Measurements from ENCODE around the gene GRIP1. TPM values are rescaled to one million over a fixed set of nuclear protein-coding genes. Genes with fewer than 3 reads are reported as not detected.

Gene GRIP1
- total RNA-seq, 2 experiments from 2014 or later, result 0.53 to 0.95 TPM

GRCh38 chr12:66371982-66372381 is 306.9 kb downstream of the GRIP1 start:
- no peaks in the 10 kb centered on the region for H3K9me3 Mint-ChIP-seq
- no peak overlapping the region for H3K27ac Mint-ChIP-seq
- no peak for DNase-seq
- no peaks in the 10 kb centered on the region for H3K4me1 Mint-ChIP-seq (ENCODE audit: low read depth)
- intact Hi-C loops (cut with micrococcal nuclease), result no loop called here
- CTCF ChIA-PET, result no interaction called here
- peaks cover 7% of the 10 kb centered on the region for H3K36me3 Mint-ChIP-seq
- POLR2A ChIA-PET, result no interaction called here
- no peaks in the 10 kb centered on the region for H3K27me3 Mint-ChIP-seq
- no peak overlapping the region for H3K4me3 Mint-ChIP-seq

DNA sequence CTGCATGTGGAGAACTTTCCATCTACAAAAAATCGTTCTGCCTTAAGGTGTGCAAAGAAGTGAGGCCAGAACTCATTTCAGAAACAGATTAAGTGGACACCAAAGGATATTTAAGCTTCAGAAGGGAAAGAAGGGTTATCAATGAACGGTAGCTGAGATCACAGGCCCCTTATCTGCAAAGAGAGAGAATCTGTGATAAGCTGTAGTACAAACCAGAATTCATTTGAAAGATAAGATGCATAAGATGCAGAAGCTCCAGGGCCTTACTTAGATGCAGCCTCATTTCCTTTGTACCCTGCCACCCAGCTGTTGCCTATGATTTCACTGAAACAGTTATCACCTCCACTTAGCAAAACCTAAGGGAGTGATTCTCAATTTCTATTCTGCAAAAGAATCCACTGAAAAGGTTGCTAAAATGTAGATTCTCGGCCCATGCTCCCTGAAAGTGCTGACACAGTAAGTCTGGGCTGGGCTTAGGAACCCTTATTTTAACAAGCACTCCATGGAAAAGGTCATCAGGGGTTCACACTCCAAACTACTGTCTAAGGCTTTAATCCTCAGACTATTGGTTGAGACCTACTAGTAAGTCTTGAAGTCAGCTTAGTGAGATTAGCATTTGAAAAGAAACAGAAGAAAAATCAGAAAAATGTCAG is 311.7 kb downstream of the GRIP1 start:
- ChIA-PET POLR2A (no interaction called here), CTCF (no interaction called here)
- no peak overlapping the region for H3K4me3 Mint-ChIP-seq
- H3K36me3 Mint-ChIP-seq, result peaks cover 4% of the 10 kb centered on the region
- H3K27me3 Mint-ChIP-seq, result no peaks in the 10 kb centered on the region
- no peak for DNase-seq
- intact Hi-C loops (cut with micrococcal nuclease), result no loop called here
- no peaks in the 10 kb centered on the region for H3K9me3 Mint-ChIP-seq
- no peaks in the 10 kb centered on the region for H3K4me1 Mint-ChIP-seq (ENCODE audit: low read depth)
- no peak overlapping the region for H3K27ac Mint-ChIP-seq

DNA sequence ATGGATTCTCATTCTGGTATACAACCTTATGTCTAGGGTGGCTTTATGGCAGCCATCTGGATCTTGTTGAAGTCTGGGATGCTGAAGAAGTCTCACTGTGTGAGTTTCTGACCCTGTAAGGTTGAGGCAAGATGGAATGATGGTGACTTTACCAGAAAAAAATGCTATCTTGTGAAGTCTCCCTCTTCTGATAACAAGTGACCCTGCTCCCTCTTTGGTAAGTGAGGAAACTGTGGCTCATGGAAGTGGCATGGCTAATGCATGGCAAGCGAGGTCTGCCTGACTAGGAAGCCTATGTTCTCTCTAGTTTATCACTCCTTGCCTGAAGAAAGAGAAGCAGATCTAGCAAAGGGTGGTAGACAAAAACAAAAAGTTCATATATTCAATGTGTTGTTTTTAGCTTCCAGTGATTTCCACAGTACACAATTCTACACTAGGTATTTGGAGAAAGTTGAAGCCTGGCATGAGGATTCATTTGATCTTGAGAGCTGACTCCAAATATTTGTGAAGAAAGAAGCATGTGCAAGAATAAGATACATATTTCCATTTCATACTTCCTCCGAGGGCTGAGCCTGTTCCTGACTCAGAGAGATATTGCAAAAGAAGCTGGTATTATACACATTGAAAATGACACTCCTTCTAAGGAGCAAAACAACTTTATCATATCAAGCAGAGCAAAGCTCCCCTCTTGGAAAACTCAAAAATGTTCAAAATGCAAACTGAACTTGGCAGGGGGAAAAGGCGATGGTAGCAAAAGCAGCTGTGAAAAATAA is 313.0 kb downstream of the GRIP1 start:
- Mint-ChIP-seq H3K4me1 (ENCODE audit: low read depth) (no peaks in the 10 kb centered on the region), H3K36me3 (peaks cover 4% of the 10 kb centered on the region), H3K27ac (no peak overlapping the region), H3K27me3 (no peaks in the 10 kb centered on the region), H3K9me3 (no peaks in the 10 kb centered on the region), H3K4me3 (no peak overlapping the region)
- ChIA-PET CTCF (no interaction called here), POLR2A (interaction anchor here (0.6 kb wide), 1 partner anchor 60 kb away, joined by 5 read pairs; no protein-coding TSS in a partner anchor)
- intact Hi-C loops (cut with micrococcal nuclease), result no loop called here
- no peak for DNase-seq

DNA sequence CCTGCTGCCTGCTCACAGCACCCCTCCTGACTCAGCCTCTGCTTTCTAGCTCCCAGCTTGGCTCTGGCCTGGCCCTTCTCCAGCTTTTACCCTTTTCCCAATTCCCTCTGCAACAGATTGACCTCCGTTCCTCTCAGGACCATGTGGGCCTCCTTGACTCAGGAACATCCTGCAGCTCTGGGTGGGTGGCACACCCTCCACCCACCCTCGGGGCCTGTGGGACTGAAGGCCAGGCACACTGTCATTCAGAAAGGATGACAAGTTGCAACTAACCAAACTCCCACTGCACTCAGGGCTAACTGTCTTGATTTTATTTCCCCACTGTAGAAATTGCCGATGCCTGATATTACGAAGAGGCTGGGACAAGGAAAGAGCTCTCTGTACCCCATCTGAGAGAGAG is 317.2 kb downstream of the GRIP1 start:
- intact Hi-C loops (cut with micrococcal nuclease), result no loop called here
- ChIA-PET POLR2A (interaction anchor here (1.2 kb wide), 1 partner anchor 9 kb away, joined by 4 read pairs; no protein-coding TSS in a partner anchor), CTCF (no interaction called here)
- H3K4me1 Mint-ChIP-seq (ENCODE audit: low read depth), result no peaks in the 10 kb centered on the region
- H3K36me3 Mint-ChIP-seq, result peaks cover 4% of the 10 kb centered on the region
- DNase-seq, result no peak
- no peaks in the 10 kb centered on the region for H3K9me3 Mint-ChIP-seq
- no peaks in the 10 kb centered on the region for H3K27me3 Mint-ChIP-seq
- no peak overlapping the region for H3K27ac Mint-ChIP-seq
- no peak overlapping the region for H3K4me3 Mint-ChIP-seq

GRCh38 chr12:66359300-66359699 is 319.6 kb downstream of the GRIP1 start:
- H3K4me1 Mint-ChIP-seq (ENCODE audit: low read depth), result no peaks in the 10 kb centered on the region
- no peak overlapping the region for H3K4me3 Mint-ChIP-seq
- no peaks in the 10 kb centered on the region for H3K9me3 Mint-ChIP-seq
- ChIA-PET POLR2A (no interaction called here), CTCF (no interaction called here)
- intact Hi-C loops (cut with micrococcal nuclease), result no loop called here
- H3K27ac Mint-ChIP-seq, result no peak overlapping the region
- no peak for DNase-seq
- H3K36me3 Mint-ChIP-seq, result peaks cover 4% of the 10 kb centered on the region
- H3K27me3 Mint-ChIP-seq, result no peaks in the 10 kb centered on the region

DNA sequence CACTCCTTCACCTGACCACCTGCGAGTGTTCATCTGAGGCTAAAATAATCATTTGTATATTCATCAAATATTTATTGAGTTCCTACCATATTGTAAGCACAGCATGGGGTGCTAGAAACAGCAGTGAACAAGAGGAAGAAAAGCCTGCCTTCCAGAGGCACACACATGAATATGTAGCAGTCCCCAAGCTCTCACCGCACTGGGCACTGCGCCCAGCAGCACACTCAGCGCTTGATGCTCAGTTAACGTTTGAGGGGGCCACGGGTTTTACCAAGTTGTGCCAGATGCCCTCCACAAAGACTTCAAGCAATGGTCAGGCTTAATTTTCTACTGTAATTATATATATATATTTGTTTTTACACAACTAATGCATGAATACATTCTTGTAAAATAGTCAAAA is 324.6 kb downstream of the GRIP1 start:
- intact Hi-C loops (cut with micrococcal nuclease), result no loop called here
- CTCF ChIA-PET, result no interaction called here
- Mint-ChIP-seq H3K4me3 (no peak overlapping the region), H3K4me1 (ENCODE audit: low read depth) (no peaks in the 10 kb centered on the region), H3K27ac (no peak overlapping the region), H3K36me3 (peaks cover 14% of the 10 kb centered on the region), H3K27me3 (no peaks in the 10 kb centered on the region), H3K9me3 (no peaks in the 10 kb centered on the region)
- POLR2A ChIA-PET, result no interaction called here
- no peak for DNase-seq

- Mint-ChIP-seq H3K4me1 (ENCODE audit: low read depth) (no peaks in the 10 kb centered on the region), H3K4me3 (no peak overlapping the region), H3K27me3 (no peaks in the 10 kb centered on the region), H3K9me3 (no peaks in the 10 kb centered on the region), H3K36me3 (peaks cover 22% of the 10 kb centered on the region), H3K27ac (no peak overlapping the region)
- intact Hi-C loops (cut with micrococcal nuclease), result no loop called here
- ChIA-PET CTCF (interaction anchor here (1.3 kb wide), 1 partner anchor 356 kb away, joined by 3 read pairs; no protein-coding TSS in a partner anchor), POLR2A (interaction anchor here (1.5 kb wide), 1 partner anchor 8 kb away, joined by 4 read pairs; no protein-coding TSS in a partner anchor)
- DNase-seq, result no peak
Observed at GRCh38 chr12:66352899-66353298, 326.0 kb downstream of the GRIP1 start.

- POLR2A ChIA-PET, result interaction anchor here (1.5 kb wide), 1 partner anchor 9 kb away, joined by 4 read pairs; no protein-coding TSS in a partner anchor
- no peaks in the 10 kb centered on the region for H3K9me3 Mint-ChIP-seq
- H3K27ac Mint-ChIP-seq, result no peak overlapping the region
- no peaks in the 10 kb centered on the region for H3K27me3 Mint-ChIP-seq
- CTCF ChIA-PET, result interaction anchor here (1.3 kb wide), 1 partner anchor 357 kb away, joined by 3 read pairs; no protein-coding TSS in a partner anchor
- H3K4me3 Mint-ChIP-seq, result no peak overlapping the region
- H3K36me3 Mint-ChIP-seq, result peaks cover 26% of the 10 kb centered on the region
- no peak for DNase-seq
- no peaks in the 10 kb centered on the region for H3K4me1 Mint-ChIP-seq (ENCODE audit: low read depth)
- intact Hi-C loops (cut with micrococcal nuclease), result no loop called here
Observed at GRCh38 chr12:66352197-66352596, 326.7 kb downstream of the GRIP1 start.

DNA sequence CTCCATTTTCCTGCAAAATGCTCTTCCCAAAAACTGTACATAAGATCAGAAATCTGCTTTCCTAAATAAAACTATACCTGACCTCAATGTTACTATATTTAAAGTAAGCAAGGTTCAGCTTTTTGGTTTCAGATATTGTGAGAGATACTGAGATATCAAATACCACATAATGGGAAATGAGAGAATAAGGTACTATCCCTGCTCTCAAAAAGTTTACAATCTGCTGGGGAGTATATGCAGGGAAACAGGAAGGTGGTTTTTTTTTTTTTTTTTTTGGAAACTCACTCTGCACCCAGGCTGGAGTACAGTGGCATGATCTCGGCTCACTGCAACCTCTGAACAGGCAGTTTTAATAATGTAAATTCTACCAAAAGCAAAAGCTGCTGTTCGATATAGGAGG is 327.6 kb downstream of the GRIP1 start:
- Mint-ChIP-seq H3K4me3 (no peak overlapping the region), H3K27ac (no peak overlapping the region), H3K36me3 (peaks cover 33% of the 10 kb centered on the region), H3K4me1 (ENCODE audit: low read depth) (peaks cover 5% of the 10 kb centered on the region), H3K9me3 (no peaks in the 10 kb centered on the region), H3K27me3 (no peaks in the 10 kb centered on the region)
- POLR2A ChIA-PET, result no interaction called here
- CTCF ChIA-PET, result no interaction called here
- intact Hi-C loops (cut with micrococcal nuclease), result no loop called here
- DNase-seq, result no peak

DNA sequence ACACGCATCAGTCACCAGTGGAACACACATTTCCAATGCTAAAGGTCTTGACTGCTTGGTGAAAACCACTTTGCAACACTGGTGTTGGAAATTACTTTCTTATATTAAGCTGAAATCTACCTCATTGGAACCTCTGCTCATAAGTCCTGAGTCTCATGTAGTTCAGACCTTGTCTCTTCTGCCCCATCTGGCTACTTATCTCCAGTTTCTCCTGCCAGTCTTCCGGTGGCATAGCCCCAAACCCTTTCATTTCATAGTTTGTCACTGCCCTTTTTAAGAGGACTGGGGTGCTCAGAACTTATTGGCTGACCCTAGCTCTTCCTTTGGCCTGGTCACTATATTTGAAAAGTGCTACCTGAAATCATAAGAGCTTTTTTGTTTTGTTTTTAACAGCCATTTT is 332.9 kb downstream of the GRIP1 start:
- ChIA-PET CTCF (interaction anchor here (0.5 to 1.4 kb wide), 3 partner anchors 66 to 158 kb away, joined by 3 to 4 read pairs (median 3); no protein-coding TSS in a partner anchor), POLR2A (interaction anchor here (1.2 kb wide), 1 partner anchor 12 kb away, joined by 3 read pairs; no protein-coding TSS in a partner anchor)
- no peak overlapping the region for H3K27ac Mint-ChIP-seq
- peaks cover 32% of the 10 kb centered on the region for H3K4me1 Mint-ChIP-seq (ENCODE audit: low read depth)
- intact Hi-C loops (cut with micrococcal nuclease), result loop anchor here (10.0 kb wide), 1 partner anchor 61 kb away; no protein-coding TSS in a partner anchor
- DNase-seq, result no peak
- H3K9me3 Mint-ChIP-seq, result peaks cover 11% of the 10 kb centered on the region
- no peak overlapping the region for H3K4me3 Mint-ChIP-seq
- H3K36me3 Mint-ChIP-seq, result peaks cover 58% of the 10 kb centered on the region
- H3K27me3 Mint-ChIP-seq, result no peaks in the 10 kb centered on the region

- H3K36me3 Mint-ChIP-seq, result peaks cover 65% of the 10 kb centered on the region
- H3K27ac Mint-ChIP-seq, result peak overlapping the region; percentile 36
- intact Hi-C loops (cut with micrococcal nuclease), result loop anchor here (10.0 kb wide), 1 partner anchor 60 kb away; no protein-coding TSS in a partner anchor
- no peak for DNase-seq
- peaks cover 32% of the 10 kb centered on the region for H3K4me1 Mint-ChIP-seq (ENCODE audit: low read depth)
- no peaks in the 10 kb centered on the region for H3K27me3 Mint-ChIP-seq
- CTCF ChIA-PET, result interaction anchor here (0.5 to 1.4 kb wide), 4 partner anchors 66 to 159 kb away, joined by 3 to 4 read pairs (median 3); no protein-coding TSS in a partner anchor
- no peak overlapping the region for H3K4me3 Mint-ChIP-seq
- H3K9me3 Mint-ChIP-seq, result peaks cover 18% of the 10 kb centered on the region
- POLR2A ChIA-PET, result interaction anchor here (1.2 kb wide), 1 partner anchor 11 kb away, joined by 3 read pairs; no protein-coding TSS in a partner anchor
Observed at GRCh38 chr12:66345212-66345611, 333.7 kb downstream of the GRIP1 start.

DNA sequence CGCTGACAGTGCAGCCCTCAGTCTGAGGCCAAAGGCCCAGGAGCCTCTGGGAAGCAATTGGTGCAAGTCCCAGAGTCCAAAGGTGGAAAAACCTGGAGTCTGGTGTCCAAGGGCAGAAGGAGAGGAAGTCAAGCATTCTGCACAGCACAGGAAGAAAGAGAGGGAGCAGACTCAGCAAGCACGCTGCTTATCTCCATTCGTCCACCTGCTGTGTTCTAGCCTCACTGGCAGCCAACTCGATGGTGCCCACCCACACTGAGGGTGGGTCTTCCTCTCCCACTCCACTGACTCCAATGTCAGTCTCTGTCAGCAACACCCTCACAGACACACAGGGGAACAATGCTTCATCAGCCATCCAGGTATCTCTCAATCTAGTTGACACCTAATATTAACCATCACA is 337.8 kb downstream of the GRIP1 start:
- intact Hi-C loops (cut with micrococcal nuclease), result loop anchor here (10.0 kb wide), 1 partner anchor 56 kb away; no protein-coding TSS in a partner anchor
- H3K27me3 Mint-ChIP-seq, result no peaks in the 10 kb centered on the region
- peaks cover 26% of the 10 kb centered on the region for H3K4me1 Mint-ChIP-seq (ENCODE audit: low read depth)
- no peak overlapping the region for H3K27ac Mint-ChIP-seq
- POLR2A ChIA-PET, result no interaction called here
- no peak overlapping the region for H3K4me3 Mint-ChIP-seq
- CTCF ChIA-PET, result no interaction called here
- H3K36me3 Mint-ChIP-seq, result peaks cover 56% of the 10 kb centered on the region
- no peak for DNase-seq
- H3K9me3 Mint-ChIP-seq, result peaks cover 25% of the 10 kb centered on the region

Data from activated CD4-positive, alpha-beta memory T cell treated with anti-CD3 and anti-CD28 coated beads for 36 hours (primary cell).